Activated CD4-positive, alpha-beta T cell treated with anti-CD3 and anti-CD28 coated beads for 24 hours (primary cell): Measurements from ENCODE around the gene PSMG3.

Experiments
- DNase-seq, 2 donors: peaks; one replicate each; pipeline ENCODE4 v3.0.0-alpha.2; 2020; ENCODE audit warnings: low read depth in 2 of 2

The PSMG3 gene, protein sequence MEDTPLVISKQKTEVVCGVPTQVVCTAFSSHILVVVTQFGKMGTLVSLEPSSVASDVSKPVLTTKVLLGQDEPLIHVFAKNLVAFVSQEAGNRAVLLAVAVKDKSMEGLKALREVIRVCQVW

DNA sequence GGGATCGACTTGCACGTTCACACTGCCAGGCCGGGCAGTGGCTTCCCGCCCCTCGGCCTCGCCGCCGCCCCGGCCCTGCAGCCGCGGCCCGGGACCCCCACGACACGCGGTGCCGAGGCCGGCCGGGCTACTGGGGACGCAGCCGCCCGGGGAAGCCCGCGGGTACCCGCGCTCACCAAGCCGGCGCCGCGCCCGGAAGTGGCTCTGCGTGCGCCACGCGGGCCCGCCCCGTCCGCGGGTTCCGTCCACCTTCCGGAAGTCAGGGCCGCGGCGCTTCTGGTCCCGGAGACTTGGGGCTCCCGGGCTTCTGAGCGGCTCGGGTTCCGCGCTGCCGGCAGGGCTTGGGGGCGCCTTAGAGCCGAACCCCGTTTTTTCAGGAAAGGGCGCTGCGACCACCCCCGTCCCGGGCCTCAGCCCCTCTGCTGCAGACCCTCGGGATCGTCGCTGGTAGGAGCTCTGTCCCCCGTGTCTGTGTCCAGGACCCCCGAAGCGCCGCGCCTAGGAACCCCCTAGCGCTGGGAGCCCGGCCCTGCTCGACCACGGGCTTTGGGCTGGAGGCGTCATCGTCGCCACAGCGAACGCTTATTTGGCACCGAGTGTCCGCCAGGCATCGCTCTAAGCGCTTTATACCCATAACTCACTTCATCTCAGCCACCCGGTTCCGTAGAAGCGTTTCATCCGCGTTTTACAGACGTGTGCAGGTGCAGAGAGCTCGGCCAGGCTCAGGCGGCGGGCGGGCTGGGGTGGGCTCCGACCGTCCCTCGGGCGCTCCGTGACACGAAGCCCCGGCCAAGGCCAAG is at the start of gene PSMG3:
PSMG3 (minus strand) TSS at position 200 of the 800 bp plus-strand sequence. CDS start 693 bp downstream, outside the sequence.
- DNase-seq = peak; percentile 86

DNA sequence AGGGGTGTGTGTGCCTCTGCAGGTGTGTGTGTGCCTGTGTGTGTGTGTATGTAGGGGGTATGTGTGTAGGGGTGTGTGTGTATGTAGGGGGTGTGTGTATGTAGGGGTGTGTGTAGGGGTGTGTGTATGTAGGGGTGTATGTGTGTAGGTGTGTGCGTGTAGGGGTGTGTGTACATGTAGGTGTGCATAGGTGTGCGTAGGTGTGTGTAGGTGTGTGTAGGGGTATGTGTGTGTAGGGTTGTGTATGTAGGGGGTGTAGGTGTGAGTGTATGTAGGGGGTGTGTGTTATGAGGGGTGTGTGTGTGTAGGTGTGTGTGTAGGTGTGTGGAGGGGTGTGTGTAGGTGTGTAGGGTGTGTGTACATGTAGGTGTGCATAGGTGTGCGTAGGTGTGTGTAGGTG is 48.6 kb upstream of the PSMG3 start:
- DNase-seq = no peak

DNA sequence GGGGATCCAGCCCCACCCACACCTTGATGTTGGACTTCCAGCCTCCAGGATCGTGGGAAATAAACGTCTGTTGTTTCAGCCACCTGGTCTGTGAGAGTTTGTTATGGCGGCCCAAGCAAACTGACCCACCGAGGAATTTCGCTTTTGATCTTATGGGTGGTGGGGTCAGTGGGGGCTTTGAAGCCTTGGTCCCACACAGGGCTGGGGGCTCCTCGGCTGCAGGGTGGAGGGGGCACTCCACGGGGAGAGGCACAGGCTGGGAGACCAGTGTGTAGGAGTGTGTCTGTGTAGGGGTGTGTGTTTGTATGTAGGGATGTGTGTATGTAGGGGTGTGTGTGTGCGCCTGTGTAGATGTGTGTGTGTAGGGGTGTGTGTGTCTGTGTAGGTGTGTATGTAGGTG is 48.1 kb upstream of the PSMG3 start:
- DNase-seq = no peak

DNA sequence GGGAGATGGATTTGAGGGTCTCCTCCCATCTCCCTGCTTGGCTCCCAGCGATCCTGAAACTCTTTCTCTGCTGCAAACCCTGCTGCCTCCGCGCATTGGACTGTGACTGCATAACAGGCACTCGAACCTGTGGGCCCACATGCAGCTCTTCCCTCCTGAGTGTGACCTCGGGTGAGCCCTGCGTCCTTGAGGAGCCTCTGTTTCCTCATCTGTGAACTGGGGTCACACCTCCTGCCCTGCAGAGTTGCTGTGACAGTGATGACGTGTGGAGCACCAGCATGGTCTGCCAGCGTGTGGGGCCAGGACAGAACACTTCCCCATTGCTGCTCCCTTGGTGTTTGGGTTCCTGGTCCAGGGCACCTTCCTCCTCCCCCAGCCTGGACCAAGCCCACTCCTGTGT is 46.9 kb upstream of the PSMG3 start:
- no peak for DNase-seq

DNA sequence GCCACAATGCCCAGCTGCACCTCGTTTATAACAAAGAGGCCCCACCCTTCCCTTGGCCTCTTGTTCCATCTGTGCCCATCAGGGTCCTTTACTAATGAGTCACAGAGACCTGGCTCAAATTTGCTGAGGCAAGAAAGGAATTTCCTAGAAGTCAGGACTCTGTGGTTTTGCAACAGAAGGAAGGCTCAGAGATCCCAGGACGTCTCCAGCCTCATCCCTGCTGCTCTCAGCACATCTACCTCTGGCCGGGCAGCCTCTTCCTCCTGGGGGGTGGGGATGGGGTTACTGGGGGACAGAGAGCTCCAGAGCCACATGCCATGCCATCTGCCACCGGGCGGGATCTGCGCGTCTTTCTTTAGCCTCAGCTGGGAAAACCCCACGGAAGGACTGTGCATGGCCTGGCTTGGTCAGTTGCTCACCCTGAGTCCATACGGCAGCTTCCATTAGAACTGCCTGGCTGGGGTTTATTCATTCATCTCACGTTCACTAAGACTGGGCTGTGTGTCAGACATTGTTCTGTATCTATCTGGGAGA is 41.9 kb upstream of the PSMG3 start:
- no peak for DNase-seq

DNA sequence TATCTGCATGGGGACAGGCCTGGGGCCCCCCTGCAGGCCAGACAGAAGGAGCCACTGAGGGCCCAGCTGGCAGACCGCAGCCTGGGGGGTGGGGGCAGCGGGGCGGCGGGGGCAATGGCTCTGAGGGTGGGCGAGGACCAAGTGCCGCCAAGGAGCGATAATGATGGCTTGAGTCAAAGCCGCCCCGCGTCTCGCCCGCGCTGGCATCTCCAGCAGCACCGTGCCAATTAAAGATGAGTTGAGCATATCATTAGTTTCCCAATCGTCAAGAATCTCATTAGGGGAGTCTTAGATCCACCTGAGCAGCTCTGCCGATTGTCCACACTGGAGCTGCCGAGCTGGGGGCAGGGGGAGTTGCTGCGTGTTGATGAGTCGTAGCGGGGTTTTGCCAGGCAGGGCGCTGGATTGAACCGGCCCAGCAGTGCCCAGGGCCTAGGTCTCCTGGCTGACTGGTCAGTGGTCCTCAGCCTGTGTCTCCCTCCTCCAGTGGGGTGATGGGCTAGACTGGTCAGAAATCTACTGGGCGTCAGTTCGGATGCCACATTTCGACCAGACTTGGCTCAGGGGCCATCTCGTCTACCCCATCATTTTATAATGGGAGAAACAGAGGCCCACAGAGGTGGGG is 41.0 kb upstream of the PSMG3 start:
- DNase-seq = no peak

DNA sequence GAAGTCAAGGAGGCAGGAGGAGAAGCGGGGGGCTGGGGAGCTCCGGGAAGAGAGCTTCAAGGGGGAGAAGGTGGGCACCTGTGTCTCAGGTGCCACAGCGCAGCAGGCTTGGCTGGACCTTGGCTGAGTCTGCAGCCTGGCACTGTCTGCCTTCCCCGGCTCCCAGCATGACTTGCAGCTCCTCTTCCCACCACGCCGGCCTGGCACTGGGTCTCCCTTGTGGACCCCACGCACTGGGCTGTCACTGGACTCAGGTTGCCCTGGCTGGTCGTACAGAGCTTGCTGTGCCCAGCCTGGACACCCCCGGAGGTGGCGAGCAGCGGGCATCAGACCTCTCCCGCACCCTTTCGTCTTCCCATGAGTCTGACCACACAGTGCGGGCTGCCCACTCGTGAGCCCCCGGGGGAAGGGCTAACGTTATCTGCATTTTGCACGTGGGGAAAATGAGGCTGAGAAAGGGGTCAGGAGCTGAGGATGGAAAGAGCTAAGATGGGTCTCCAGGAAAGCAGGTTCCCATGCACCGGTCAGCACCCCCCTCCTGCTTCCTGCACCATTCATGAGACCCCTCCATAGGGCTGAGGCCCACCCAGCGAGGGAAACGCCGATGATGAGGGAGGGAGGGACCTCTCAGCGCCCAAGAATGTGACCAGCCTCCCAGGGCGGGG is 40.3 kb upstream of the PSMG3 start:
- DNase-seq = no peak

DNA sequence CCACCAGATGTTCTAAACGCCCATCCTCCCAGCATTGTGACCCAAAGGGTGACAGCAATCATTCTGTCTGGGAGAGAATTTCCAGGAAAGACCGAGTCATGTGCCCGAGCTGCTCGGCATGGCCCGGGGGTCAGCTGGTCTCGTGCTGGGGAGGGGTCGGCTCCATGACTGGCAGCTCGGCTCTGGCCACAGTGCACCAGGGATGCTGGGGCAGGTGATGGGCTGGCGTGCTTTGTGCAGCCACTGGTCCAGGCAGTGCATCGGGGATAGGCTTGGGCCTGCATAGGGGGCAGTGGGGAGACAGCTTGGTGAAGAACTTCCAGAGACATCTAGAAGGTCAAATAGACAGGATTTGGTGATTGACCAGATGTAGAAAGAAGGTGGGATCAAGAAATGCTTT is 39.2 kb upstream of the PSMG3 start:
- DNase-seq = no peak

DNA sequence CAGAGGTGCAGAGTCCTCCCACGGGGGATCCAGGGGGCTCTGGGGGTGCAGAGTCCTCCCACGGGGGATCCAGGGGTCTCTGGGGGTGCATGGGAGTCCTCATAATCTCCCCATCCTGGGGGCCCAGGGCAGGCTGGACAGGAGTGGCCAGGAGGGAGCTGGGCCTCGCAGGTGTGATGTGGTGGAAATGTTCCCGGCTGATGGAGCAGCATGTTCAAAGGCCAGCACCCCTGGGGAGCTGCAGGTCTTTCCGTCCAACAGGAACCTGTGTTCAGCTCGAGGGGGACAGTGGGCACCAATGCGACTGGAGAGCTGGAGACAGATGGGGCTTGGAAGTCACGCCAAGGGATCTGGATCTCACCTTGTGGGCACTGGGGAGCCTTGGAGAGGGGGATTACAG is 38.5 kb upstream of the PSMG3 start:
- no peak for DNase-seq

DNA sequence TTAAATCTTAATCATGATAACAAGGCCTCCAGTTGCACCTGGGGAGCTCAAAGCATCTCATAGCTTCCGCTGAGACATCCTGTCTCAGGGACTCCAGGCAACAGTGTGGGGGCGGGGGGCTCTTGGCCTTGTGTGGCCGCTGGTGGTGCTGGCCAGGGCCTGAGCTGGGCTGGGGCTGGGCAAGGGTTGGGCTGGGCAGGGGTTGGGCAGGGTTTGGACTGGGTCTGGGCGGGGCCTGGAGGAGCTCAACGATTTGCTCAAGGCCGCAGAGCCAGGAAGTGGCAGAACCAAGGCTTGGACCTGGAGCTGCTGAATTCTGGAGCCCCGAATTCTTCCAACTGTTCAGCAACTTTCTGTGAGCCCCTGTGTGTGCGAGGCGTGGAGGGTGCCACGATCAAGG is 37.9 kb upstream of the PSMG3 start:
- DNase-seq = no peak

DNA sequence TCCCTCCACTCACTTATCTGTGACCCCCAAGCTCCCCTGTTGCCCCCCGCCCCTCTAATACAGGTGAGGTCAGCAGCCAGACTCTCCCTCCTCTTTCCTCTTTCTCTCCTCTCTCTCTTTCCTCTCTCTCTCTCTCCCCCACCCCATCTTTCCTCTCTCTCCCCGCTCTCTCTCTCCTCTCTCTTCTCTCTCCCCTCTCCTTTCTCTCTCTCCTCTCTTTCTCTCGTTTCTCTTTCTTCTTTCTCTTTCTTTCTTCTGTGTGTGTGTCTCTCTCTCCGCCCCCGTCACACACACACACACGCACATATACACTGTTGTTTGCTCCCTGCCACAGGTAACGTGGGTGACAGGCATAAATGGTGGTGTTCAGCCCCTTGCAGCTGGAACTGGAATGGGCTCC is 37.2 kb upstream of the PSMG3 start:
- no peak for DNase-seq

DNA sequence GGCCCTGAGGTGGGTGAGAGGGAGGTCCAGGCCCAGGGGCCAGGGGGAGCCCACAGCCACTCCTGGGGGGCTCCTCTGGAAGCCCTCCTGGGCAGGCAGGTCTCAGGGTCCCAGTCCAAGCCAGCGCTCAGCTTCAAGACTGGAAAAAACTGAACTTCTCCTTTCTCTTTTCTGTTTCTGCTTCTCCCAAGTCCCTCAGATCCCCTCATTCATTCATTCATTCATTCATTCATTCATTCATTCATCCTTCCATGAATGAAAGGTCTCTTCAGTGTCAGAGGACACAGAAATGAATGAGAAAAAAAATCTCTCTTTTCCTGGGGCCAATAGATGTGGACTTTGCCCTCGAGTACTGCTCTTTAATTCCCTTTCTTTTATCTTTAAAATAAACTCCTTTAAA is 34.6 kb upstream of the PSMG3 start:
- no peak for DNase-seq

DNA sequence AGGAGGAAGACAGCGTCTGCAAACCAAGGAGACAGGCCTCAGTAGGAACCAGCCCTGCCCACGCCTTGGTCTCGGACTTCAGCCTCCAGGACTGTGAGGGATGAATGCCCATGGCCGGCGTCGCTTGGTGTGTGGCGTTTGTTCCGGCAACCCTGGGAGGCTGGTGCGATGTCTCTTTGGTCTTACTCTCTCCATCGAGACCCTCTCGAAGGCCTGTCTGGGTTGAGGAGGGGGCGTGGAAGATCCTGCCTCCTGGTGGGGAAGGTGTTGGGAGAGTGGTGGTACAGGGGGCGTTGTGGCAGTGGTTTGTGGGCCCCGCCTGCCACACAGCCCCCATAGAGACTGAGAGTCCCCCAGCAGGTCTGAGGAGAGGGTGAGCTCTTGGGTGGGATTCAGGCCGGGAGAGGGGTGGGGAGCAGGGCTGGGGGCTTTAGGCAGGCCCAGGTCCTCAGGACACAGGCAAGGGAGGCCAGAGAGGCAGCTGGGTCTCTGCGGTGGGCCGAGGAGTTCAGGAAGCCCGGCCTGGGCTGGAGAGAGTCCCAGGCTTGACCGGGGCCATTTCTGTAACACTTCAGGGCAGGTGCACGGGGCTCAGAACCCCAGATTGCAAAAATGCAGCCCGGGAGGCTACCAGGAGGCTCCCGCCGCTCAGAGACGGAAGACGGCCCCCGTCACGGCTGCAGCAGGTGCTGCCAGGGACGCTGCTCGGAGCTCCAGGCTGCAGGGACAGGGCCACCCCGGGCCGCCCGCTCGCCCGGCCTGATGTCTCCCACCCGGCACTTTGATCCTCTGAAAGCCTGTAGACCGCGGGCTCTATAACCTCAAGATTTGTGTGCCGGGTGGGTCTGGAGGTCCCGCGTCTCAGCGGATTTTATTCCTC is 33.8 kb upstream of the PSMG3 start:
- no peak for DNase-seq

DNA sequence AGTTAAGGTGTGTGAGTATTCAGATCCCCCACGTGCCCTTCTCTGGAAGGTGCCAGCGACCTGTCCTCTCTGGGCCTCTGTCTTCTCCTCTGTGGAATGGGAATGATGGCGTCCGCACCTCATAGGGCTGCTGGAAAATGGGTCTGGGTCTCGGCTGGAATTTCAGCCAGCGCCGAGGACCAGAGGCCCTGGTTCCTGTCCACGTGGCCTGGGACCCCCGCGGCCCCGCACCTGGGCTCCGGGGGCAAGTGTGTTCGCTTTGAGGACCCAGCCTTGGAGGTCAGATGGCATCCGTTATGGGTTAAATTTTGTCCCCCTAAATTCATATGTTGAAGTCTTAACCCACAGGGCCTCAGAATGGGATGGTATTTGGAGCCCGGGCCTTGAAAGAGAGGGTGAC is 32.6 kb upstream of the PSMG3 start:
- DNase-seq = no peak

DNA sequence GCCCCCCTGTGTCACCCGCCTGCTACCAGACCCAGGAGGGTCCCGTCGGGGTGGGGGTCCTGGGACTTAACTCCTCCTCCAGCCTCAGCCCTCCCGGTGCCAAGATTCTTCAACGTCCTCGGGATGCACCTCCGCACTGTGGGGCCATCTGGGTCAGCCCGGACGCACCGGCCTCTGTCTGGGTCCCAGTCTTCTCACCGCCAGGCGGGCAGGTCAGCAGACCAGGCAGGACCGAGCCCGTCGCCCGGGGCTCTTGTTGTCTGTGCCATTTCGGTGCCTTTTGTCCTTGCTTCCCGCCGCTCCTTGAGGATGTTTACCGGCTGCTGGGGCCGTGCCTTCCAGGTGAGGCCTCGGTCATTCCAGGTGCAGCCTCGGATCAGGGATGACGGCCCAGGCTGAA is 32.1 kb upstream of the PSMG3 start:
- DNase-seq = no peak

DNA sequence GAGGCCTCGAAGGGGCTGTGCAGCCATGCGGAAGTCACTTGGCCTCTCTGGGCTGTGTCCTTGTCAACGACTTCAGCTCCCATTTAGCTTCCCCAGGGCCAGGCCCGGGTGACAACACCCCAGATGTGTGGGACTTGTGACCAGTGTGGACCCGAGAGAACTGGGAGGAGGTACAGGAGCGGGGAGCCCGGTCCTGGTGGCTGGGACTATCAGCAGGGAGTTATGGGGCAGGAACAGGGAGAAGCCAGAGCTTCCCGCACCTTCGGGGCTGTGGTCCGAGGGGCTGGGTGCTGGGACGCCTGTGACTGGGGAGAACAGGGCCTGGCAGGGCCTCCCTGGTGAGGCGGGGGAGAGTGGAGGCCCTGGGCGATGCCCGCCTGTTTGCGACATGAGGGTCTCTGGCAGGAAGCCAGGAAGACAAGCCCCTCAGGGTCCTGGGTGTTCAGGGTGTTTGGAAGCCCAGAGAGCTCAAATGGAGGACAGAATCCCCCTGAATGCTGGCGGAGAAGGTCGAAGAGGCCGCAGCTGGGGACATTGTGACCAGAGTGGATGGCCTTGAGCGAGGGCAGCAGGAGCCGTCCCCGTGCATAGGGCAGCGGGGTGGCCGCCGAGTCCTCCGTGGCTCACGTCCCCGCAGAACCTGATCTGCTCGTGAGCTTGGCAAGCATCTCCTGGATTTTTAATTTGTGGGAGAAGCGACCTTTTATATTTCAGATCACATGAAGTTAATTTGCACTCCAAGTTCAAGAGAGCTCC is 30.0 kb upstream of the PSMG3 start:
- DNase-seq = no peak

DNA sequence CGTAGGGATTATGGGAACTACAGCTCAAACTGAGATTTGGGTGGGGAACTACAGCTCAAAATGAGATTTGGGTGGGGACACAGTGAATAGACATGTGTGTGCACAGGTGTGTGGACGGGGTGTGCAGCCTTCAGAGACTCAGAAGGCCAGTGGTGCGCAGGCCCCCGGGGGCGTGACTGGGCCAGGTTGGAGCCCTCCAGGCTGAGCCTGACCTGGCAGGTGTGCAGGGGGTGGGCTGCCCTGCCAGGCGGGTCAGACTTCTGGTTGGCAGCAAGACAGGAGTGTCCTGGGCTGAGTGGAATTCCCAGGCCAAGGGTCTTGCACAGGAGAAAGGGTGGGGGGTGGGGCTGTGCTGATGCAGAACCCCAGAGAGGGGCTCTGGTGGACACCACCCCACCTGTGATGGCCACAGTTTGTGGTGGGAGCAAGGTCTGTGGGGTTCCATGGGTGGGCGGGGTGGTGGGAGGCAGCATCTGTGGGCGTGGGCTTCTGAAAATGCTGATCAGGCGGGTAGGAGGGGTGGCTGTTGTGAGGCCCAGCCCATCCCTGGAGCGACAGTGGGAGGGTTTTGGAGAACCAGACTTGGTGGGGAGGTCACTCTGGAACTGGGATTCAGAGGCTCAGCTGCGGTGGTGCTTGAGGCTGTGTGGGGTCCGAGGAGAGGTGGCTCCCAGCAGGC is 29.3 kb upstream of the PSMG3 start:
- no peak for DNase-seq

DNA sequence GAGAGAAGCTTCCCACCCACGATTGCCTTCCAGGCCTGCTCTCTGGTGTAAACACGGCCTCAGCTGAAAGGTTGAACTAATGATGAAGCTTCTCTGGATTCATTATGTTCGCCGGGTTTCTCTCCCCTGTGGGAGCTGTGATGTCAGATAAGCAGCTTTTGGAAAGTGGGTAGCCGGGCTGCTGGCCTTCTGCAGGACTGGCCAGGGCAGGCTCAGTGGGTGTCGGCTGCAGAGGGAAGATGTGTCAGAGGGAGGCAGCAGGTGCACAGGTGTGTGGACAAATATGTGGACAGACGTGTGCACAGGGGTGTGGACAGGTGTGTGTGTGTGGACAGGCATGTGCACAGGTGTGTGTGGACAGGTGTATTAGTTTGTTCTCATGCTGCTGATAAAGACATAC is 28.5 kb upstream of the PSMG3 start:
- no peak for DNase-seq

DNA sequence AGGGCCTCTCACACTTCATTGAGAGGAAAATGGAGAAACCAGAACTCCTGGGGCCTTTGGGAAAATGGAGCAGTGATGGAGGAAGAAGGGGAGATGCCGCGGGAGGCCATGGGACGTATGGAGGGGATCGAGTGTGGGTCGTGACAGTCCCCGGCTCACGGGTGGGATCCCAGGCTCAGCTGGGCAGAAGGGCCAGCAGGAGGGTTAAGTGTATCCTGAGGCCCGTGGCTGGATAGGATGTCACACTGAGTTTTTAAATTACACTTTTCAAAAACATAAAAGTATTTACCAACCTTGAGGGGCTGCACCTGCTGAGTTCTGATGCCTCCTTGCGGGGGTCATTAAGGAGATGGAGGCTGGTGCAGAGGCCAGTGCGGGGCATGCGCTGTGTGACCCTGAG is 28.0 kb upstream of the PSMG3 start:
- DNase-seq = no peak

DNA sequence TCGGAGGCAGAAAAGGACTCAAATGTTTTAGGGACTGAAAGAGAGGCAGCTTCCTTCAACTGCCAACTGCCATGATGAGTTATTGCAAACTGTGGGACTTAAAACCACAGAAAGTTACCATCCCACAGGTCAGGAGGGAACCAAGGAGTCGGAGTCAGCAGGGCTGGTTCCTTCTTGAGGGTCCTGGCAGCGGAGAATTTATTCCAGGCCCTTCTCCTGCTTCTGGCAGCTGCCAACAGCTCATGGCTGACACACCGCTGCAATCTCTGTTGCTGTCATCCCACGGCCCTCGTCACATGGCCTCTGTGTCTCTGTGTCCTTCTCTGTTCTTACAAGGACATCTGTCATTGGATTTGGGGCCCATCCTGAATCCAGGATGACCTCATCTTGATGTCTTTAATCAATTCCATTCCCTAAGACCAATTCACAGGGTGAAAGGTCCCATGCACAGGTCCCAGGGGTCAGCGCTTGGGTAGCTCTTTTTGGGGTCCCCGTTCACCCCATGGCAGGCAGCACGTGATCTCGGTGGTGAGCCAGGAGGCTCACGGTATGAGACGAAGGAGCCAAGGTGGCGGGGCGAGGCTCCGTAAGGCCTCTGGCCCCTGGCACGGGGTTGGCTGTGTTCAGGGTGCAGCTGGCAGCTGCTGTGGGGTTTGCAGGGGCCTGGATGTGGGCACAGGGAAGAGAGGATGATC is 27.4 kb upstream of the PSMG3 start:
- no peak for DNase-seq
